ENCODE data around the gene RYR1.

Gene RYR1

DNA sequence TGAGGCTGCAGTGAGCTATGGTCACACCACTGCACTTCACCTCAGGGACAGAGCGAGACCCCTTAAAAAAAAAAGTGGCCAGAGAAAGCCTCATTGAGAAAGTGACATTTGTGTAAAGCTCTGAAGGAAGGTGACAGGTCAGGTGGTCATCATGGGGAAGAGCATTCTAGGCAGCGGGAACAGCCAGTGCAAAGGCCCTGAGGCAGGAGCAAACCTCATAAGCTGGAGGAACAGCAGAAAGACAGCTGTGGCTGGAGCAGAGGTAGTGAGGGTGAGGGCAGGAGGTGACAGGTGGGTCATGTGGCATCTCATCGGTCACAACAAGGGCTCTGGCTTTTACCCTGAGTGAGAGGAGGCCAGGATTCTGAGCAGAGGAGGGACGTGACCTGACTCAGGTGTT is 64.4 kb downstream of the RYR1 start:
- DNase-seq (ENCODE audit: low read depth), result no peak
- Histone ChIP-seq H3K4me3 (ENCODE audit: low read length) (no peak overlapping the region), H3K27me3 (replicated peaks; ENCODE audit: control insufficient read depth, insufficient read depth, low read length) (peaks cover 11% of the 10 kb centered on the region), H3K9me3 (ENCODE audit: control insufficient read depth, low read length) (no peaks in the 10 kb centered on the region), H3K36me3 (ENCODE audit: control insufficient read depth, insufficient read depth, low read length, severe bottlenecking) (no peaks in the 10 kb centered on the region), H3K9ac (ENCODE audit: low read length) (no peak overlapping the region), H3K4me1 (ENCODE audit: control insufficient read depth, insufficient read depth, low read length) (no peaks in the 10 kb centered on the region)

- DNase-seq (ENCODE audit: low read depth), result no peak
- no peak overlapping the region for H3K4me3 ChIP-seq (ENCODE audit: low read length)
- H3K9ac ChIP-seq (ENCODE audit: low read length), result no peak overlapping the region
- H3K36me3 ChIP-seq (ENCODE audit: control insufficient read depth, insufficient read depth, low read length, severe bottlenecking), result no peaks in the 10 kb centered on the region
- peaks cover 8% of the 10 kb centered on the region for H3K27me3 ChIP-seq (replicated peaks; ENCODE audit: control insufficient read depth, insufficient read depth, low read length)
- H3K9me3 ChIP-seq (ENCODE audit: control insufficient read depth, low read length), result no peaks in the 10 kb centered on the region
- no peaks in the 10 kb centered on the region for H3K4me1 ChIP-seq (ENCODE audit: control insufficient read depth, insufficient read depth, low read length)
Observed at GRCh38 chr19:38499532-38499931, 66.0 kb downstream of the RYR1 start.

- Histone ChIP-seq H3K9me3 (ENCODE audit: control insufficient read depth, low read length) (no peaks in the 10 kb centered on the region), H3K36me3 (ENCODE audit: control insufficient read depth, insufficient read depth, low read length, severe bottlenecking) (no peaks in the 10 kb centered on the region), H3K4me3 (ENCODE audit: low read length) (no peak overlapping the region), H3K4me1 (ENCODE audit: control insufficient read depth, insufficient read depth, low read length) (no peaks in the 10 kb centered on the region), H3K27me3 (replicated peaks; ENCODE audit: control insufficient read depth, insufficient read depth, low read length) (peaks cover 12% of the 10 kb centered on the region), H3K9ac (ENCODE audit: low read length) (no peak overlapping the region)
- DNase-seq (ENCODE audit: low read depth), result no peak
Observed at GRCh38 chr19:38500450-38500849, 67.0 kb downstream of the RYR1 start.

GRCh38 chr19:38502410-38503076 is 69.1 kb downstream of the RYR1 start:
- Histone ChIP-seq H3K27me3 (replicated peaks; ENCODE audit: control insufficient read depth, insufficient read depth, low read length) (peaks cover 14% of the 10 kb centered on the region), H3K9ac (ENCODE audit: low read length) (no peak overlapping the region), H3K9me3 (ENCODE audit: control insufficient read depth, low read length) (no peaks in the 10 kb centered on the region), H3K4me3 (ENCODE audit: low read length) (no peak overlapping the region), H3K36me3 (ENCODE audit: control insufficient read depth, insufficient read depth, low read length, severe bottlenecking) (no peaks in the 10 kb centered on the region), H3K4me1 (ENCODE audit: control insufficient read depth, insufficient read depth, low read length) (no peaks in the 10 kb centered on the region)
- no peak for DNase-seq (ENCODE audit: low read depth)

DNA sequence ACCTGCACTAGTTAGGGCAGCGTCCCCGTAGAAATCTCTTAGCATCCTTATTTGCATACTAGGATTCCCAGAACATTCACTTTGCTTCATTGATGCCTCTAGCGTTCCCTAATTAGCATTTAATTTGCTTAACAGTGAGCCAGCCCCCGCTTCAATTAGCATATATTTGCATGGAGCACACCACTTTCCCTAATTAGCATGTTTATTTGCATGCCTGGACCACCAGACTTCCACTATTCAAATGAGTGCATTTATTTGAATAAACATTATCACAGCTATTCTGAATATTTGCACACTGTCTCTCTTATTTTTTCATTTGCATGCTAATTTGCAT is 69.6 kb downstream of the RYR1 start:
- Histone ChIP-seq H3K9ac (ENCODE audit: low read length) (no peak overlapping the region), H3K36me3 (ENCODE audit: control insufficient read depth, insufficient read depth, low read length, severe bottlenecking) (no peaks in the 10 kb centered on the region), H3K9me3 (ENCODE audit: control insufficient read depth, low read length) (no peaks in the 10 kb centered on the region), H3K4me3 (ENCODE audit: low read length) (no peak overlapping the region), H3K27me3 (replicated peaks; ENCODE audit: control insufficient read depth, insufficient read depth, low read length) (peaks cover 13% of the 10 kb centered on the region), H3K4me1 (ENCODE audit: control insufficient read depth, insufficient read depth, low read length) (no peaks in the 10 kb centered on the region)
- DNase-seq (ENCODE audit: low read depth), result no peak

GRCh38 chr19:38505958-38506357 is 72.5 kb downstream of the RYR1 start:
- Histone ChIP-seq H3K4me1 (ENCODE audit: control insufficient read depth, insufficient read depth, low read length) (no peaks in the 10 kb centered on the region), H3K9ac (ENCODE audit: low read length) (no peak overlapping the region), H3K36me3 (ENCODE audit: control insufficient read depth, insufficient read depth, low read length, severe bottlenecking) (no peaks in the 10 kb centered on the region), H3K4me3 (ENCODE audit: low read length) (no peak overlapping the region), H3K27me3 (replicated peaks; ENCODE audit: control insufficient read depth, insufficient read depth, low read length) (peaks cover 21% of the 10 kb centered on the region), H3K9me3 (ENCODE audit: control insufficient read depth, low read length) (no peaks in the 10 kb centered on the region)
- DNase-seq (ENCODE audit: low read depth), result no peak

GRCh38 chr19:38506375-38506722 is 72.9 kb downstream of the RYR1 start:
- no peak overlapping the region for H3K9ac ChIP-seq (ENCODE audit: low read length)
- no peaks in the 10 kb centered on the region for H3K4me1 ChIP-seq (ENCODE audit: control insufficient read depth, insufficient read depth, low read length)
- no peaks in the 10 kb centered on the region for H3K9me3 ChIP-seq (ENCODE audit: control insufficient read depth, low read length)
- no peaks in the 10 kb centered on the region for H3K36me3 ChIP-seq (ENCODE audit: control insufficient read depth, insufficient read depth, low read length, severe bottlenecking)
- DNase-seq (ENCODE audit: low read depth), result no peak
- peaks cover 25% of the 10 kb centered on the region for H3K27me3 ChIP-seq (replicated peaks; ENCODE audit: control insufficient read depth, insufficient read depth, low read length)
- no peak overlapping the region for H3K4me3 ChIP-seq (ENCODE audit: low read length)

- H3K36me3 ChIP-seq (ENCODE audit: control insufficient read depth, insufficient read depth, low read length, severe bottlenecking), result no peaks in the 10 kb centered on the region
- H3K4me1 ChIP-seq (ENCODE audit: control insufficient read depth, insufficient read depth, low read length), result no peaks in the 10 kb centered on the region
- no peaks in the 10 kb centered on the region for H3K9me3 ChIP-seq (ENCODE audit: control insufficient read depth, low read length)
- no peak overlapping the region for H3K9ac ChIP-seq (ENCODE audit: low read length)
- DNase-seq (ENCODE audit: low read depth), result peak; percentile 53
- no peak overlapping the region for H3K4me3 ChIP-seq (ENCODE audit: low read length)
- peaks cover 29% of the 10 kb centered on the region for H3K27me3 ChIP-seq (replicated peaks; ENCODE audit: control insufficient read depth, insufficient read depth, low read length)
Observed at GRCh38 chr19:38506723-38507550, 73.4 kb downstream of the RYR1 start.

- H3K36me3 ChIP-seq (ENCODE audit: control insufficient read depth, insufficient read depth, low read length, severe bottlenecking), result no peaks in the 10 kb centered on the region
- no peak overlapping the region for H3K4me3 ChIP-seq (ENCODE audit: low read length)
- H3K9ac ChIP-seq (ENCODE audit: low read length), result no peak overlapping the region
- DNase-seq (ENCODE audit: low read depth), result no peak
- H3K27me3 ChIP-seq (replicated peaks; ENCODE audit: control insufficient read depth, insufficient read depth, low read length), result peaks cover 34% of the 10 kb centered on the region
- no peaks in the 10 kb centered on the region for H3K9me3 ChIP-seq (ENCODE audit: control insufficient read depth, low read length)
- H3K4me1 ChIP-seq (ENCODE audit: control insufficient read depth, insufficient read depth, low read length), result no peaks in the 10 kb centered on the region
Observed at GRCh38 chr19:38507551-38508127, 74.1 kb downstream of the RYR1 start.

- Histone ChIP-seq H3K9ac (ENCODE audit: low read length) (no peak overlapping the region), H3K4me1 (ENCODE audit: control insufficient read depth, insufficient read depth, low read length) (no peaks in the 10 kb centered on the region), H3K9me3 (ENCODE audit: control insufficient read depth, low read length) (no peaks in the 10 kb centered on the region), H3K27me3 (replicated peaks; ENCODE audit: control insufficient read depth, insufficient read depth, low read length) (peaks cover 34% of the 10 kb centered on the region), H3K4me3 (ENCODE audit: low read length) (no peak overlapping the region), H3K36me3 (ENCODE audit: control insufficient read depth, insufficient read depth, low read length, severe bottlenecking) (no peaks in the 10 kb centered on the region)
- DNase-seq (ENCODE audit: low read depth), result no peak
Observed at GRCh38 chr19:38508507-38508906, 75.0 kb downstream of the RYR1 start.

DNA sequence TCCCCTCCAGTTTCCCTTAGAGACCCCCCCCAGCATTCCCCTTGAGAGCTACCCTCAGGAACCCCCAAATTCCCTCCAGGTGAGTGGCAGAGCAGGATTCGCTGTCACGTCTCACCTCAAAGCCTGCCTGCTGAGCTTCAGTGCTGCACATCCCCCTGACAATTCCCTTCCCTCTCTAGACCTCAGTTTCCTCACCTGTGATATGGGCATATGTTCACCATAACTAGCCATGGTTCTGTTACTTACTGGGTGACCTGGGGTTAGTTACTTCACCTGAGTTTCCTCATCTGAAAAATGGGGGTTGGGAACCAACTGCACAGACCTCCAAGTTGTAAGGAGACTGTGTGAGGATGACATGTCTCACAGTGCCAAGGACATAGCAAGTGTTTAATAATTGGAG is 75.5 kb downstream of the RYR1 start:
- peaks cover 34% of the 10 kb centered on the region for H3K27me3 ChIP-seq (replicated peaks; ENCODE audit: control insufficient read depth, insufficient read depth, low read length)
- no peaks in the 10 kb centered on the region for H3K36me3 ChIP-seq (ENCODE audit: control insufficient read depth, insufficient read depth, low read length, severe bottlenecking)
- no peak overlapping the region for H3K4me3 ChIP-seq (ENCODE audit: low read length)
- no peak overlapping the region for H3K9ac ChIP-seq (ENCODE audit: low read length)
- H3K9me3 ChIP-seq (ENCODE audit: control insufficient read depth, low read length), result no peaks in the 10 kb centered on the region
- no peak for DNase-seq (ENCODE audit: low read depth)
- no peaks in the 10 kb centered on the region for H3K4me1 ChIP-seq (ENCODE audit: control insufficient read depth, insufficient read depth, low read length)

Measured in adipocyte (in vitro differentiated cells).